ENCODE data around the gene ACSS1. TPM values are rescaled to one million over a fixed set of nuclear protein-coding genes. Genes with fewer than 3 reads are reported as not detected.
A peak's percentile ranks its signal among the peaks of the same experiment; 100 is the strongest.

ACSS1 gene
- total RNA-seq, 2 donors from 2014 or later, result 73.8 to 83.8 TPM

GRCh38 chr20:25000268-25000801 is 57.6 kb downstream of the ACSS1 start:
- intact Hi-C loops (cut with DNase I), result no loop called here

GRCh38 chr20:24999568-24999967 is 58.4 kb downstream of the ACSS1 start:
- peak in 2 of 4 donors; percentile 10 to 13 for DNase-seq
- no peak for TF ChIP-seq POLR2A (IDR thresholded peaks at IDR 0.05)
- no peak for TF ChIP-seq CTCF (IDR thresholded peaks at IDR 0.05)
- Histone ChIP-seq H3K4me1 (peaks cover 37% of the 10 kb centered on the region), H3K4me3 (no peak overlapping the region), H3K36me3 (replicated peaks in 1 of 2; ENCODE audit: insufficient read depth in 1 of 2, low read depth in 2 of 2) (no peaks in the 10 kb centered on the region), H3K27me3 (no peaks in the 10 kb centered on the region), H3K27ac (peak overlapping the region; percentile 60 to 89 (median 83)), H3K9me3 (no peaks in the 10 kb centered on the region)
- 73 to 81% methylated on average over 4 of the region's 4 CpGs for WGBS, 2 donors
- no peak for ATAC-seq
- intact Hi-C loops (cut with DNase I), result loop anchor here (5.0 to 10.0 kb wide), 2 partner anchors 63 to 195 kb away; partner anchors contain the start of gene ENTPD6

More at GRCh38 chr20:25000268-25000801, 57.6 kb downstream of the ACSS1 start:
- 8 to 18% methylated on average over 4 of the region's 4 CpGs for WGBS, 2 donors
- Histone ChIP-seq H3K36me3 (replicated peaks in 1 of 2; ENCODE audit: insufficient read depth in 1 of 2, low read depth in 2 of 2) (no peaks in the 10 kb centered on the region), H3K4me1 (peaks cover 37% of the 10 kb centered on the region), H3K27ac (peak overlapping the region; percentile 68 to 89 (median 83)), H3K9me3 (no peaks in the 10 kb centered on the region), H3K4me3 (no peak overlapping the region), H3K27me3 (no peaks in the 10 kb centered on the region)
- DNase-seq (peak; percentile 94 to 99 (median 98)), ATAC-seq (peak; percentile 95)
- peak in 4 of 7 experiments; percentile 45 to 54 (median 47) for TF ChIP-seq CTCF (IDR thresholded peaks at IDR 0.05)
- no peak for TF ChIP-seq POLR2A (IDR thresholded peaks at IDR 0.05)

- H3K4me3 ChIP-seq, result no peak overlapping the region
- TF ChIP-seq POLR2A (IDR thresholded peaks at IDR 0.05) (no peak), CTCF (IDR thresholded peaks at IDR 0.05) (no peak)
- H3K27ac ChIP-seq, result peak overlapping the region in 3 of 4 donors; percentile 81 to 89 (median 85)
- no peaks in the 10 kb centered on the region for H3K9me3 ChIP-seq
- H3K4me1 ChIP-seq, result peaks cover 45% of the 10 kb centered on the region
- no peak for ATAC-seq
- no peaks in the 10 kb centered on the region for H3K36me3 ChIP-seq (replicated peaks in 1 of 2; ENCODE audit: insufficient read depth in 1 of 2, low read depth in 2 of 2)
- no peaks in the 10 kb centered on the region for H3K27me3 ChIP-seq
- intact Hi-C loops (cut with DNase I), result loop anchor here (5.0 to 10.0 kb wide), 2 partner anchors 63 to 196 kb away; partner anchors contain the start of gene ENTPD6
- WGBS, 2 donors, result 77% methylated on average over 12 of the region's 12 CpGs
- DNase-seq, result peak in 2 of 4 donors; percentile 2 to 10
Observed at GRCh38 chr20:24998631-24999445, 59.1 kb downstream of the ACSS1 start.

- Histone ChIP-seq H3K4me1 (peaks cover 52% of the 10 kb centered on the region), H3K27ac (no peak overlapping the region), H3K4me3 (no peak overlapping the region), H3K36me3 (replicated peaks in 1 of 2; ENCODE audit: insufficient read depth in 1 of 2, low read depth in 2 of 2) (no peaks in the 10 kb centered on the region), H3K27me3 (no peaks in the 10 kb centered on the region), H3K9me3 (no peaks in the 10 kb centered on the region)
- WGBS, 2 donors, result 71 to 83% methylated on average over 2 to 3 of the region's 3 CpGs
- DNase-seq (peak in 1 of 4 donors; percentile 2), ATAC-seq (no peak)
- TF ChIP-seq CTCF (IDR thresholded peaks at IDR 0.05) (no peak), POLR2A (IDR thresholded peaks at IDR 0.05) (no peak)
- intact Hi-C loops (cut with DNase I), result loop anchor here (5.0 to 10.0 kb wide), 2 partner anchors 64 to 197 kb away; partner anchors contain the start of gene ENTPD6
Observed at GRCh38 chr20:24998121-24998520, 59.8 kb downstream of the ACSS1 start.

Data from body of pancreas (tissue), 4 donors.